H1 (cell line): Measurements from ENCODE around the gene FAM216A. TPM values are rescaled to one million over a fixed set of nuclear protein-coding genes. Genes with fewer than 3 reads are reported as not detected.

Experiments
- CTCF ChIA-PET: fragments of 300-600 bp; sonication (Branson Sonifier 250); formaldehyde crosslinking; loops from one replicate; lab custom pipeline; 2021; ENCODE audit not compliant: partially characterized antibody; lab: Charles Lee
- POLR2A ChIA-PET: fragments of 300-600 bp; sonication (Branson Sonifier 250); formaldehyde crosslinking; loops from one replicate; lab custom pipeline; 2021; ENCODE audit warnings: inconsistent platforms; ENCODE audit not compliant: partially characterized antibody; lab: Charles Lee
- DNase-seq, 2 experiments: peaks; one replicate each; pipeline versions ENCODE4 v3.0.0 to v3.0.0-alpha.2; 2010 to 2022; ENCODE audit warnings: low spot score in 2 of 2, low read depth in 1 of 2, mixed read lengths in 1 of 2
- FAIRE-seq: peaks from 2 replicates; lab custom pipeline; 2011; peaks lifted over from hg19 to GRCh38; lab: Jason Lieb, UNC
- H2AFZ ChIP-seq: 2 replicates; pipeline ENCODE4 v1.8.1; 2012; ENCODE audit warnings: low read length, inconsistent platforms
- H2AK5ac ChIP-seq: 2 replicates; pipeline ENCODE4 v1.6.1; 2013; ENCODE audit warnings: low read depth, low read length
- H2BK120ac ChIP-seq: replicated peaks from 2 replicates; pipeline ENCODE3; 2013; ENCODE audit warnings: low read depth, low read length, inconsistent platforms
- H2BK12ac ChIP-seq: 2 replicates; pipeline ENCODE4 v1.6.1; 2013; ENCODE audit warnings: low read depth, low read length
- H2BK15ac ChIP-seq: 2 replicates; pipeline ENCODE4 v1.6.1; 2013; ENCODE audit warnings: low read length
- H2BK20ac ChIP-seq: 2 replicates; pipeline ENCODE4 v1.6.1; 2013; ENCODE audit warnings: low read length
- H2BK5ac ChIP-seq: 2 replicates; pipeline ENCODE4 v1.6.1; 2013; ENCODE audit warnings: low read depth, low read length
- H3K14ac ChIP-seq: 2 replicates; pipeline ENCODE4 v1.6.1; 2013; ENCODE audit warnings: inconsistent platforms; ENCODE audit not compliant: insufficient read length
- H3K18ac ChIP-seq: 2 replicates; pipeline ENCODE4 v1.6.1; 2013; ENCODE audit warnings: low read length; ENCODE audit errors: extremely low read depth
- H3K23ac ChIP-seq: 2 replicates; pipeline ENCODE4 v1.6.1; 2013; ENCODE audit warnings: inconsistent platforms; ENCODE audit not compliant: insufficient read length
- H3K23me2 ChIP-seq: 2 replicates; pipeline ENCODE4 v1.6.1; 2013; ENCODE audit warnings: low read depth, low read length
- H3K27ac ChIP-seq: 2 replicates; pipeline ENCODE4 v1.6.1; 2011; ENCODE audit warnings: low read depth, low read length, inconsistent platforms
- H3K27me3 ChIP-seq, 4 experiments: replicated peaks in 1 of 4; 1 replicate in 1 of 4; 2 replicates in 3 of 4; pipeline versions ENCODE4 v1.6.1 to v1.8.1; 2011 to 2013; ENCODE audit warnings: low read length in 3 of 4, mild to moderate bottlenecking in 3 of 4, inconsistent platforms in 2 of 4, mixed read lengths in 2 of 4, moderate library complexity in 1 of 4; ENCODE audit not compliant: control insufficient read depth in 3 of 4, insufficient read depth in 3 of 4; ENCODE audit errors: extremely low read depth in 1 of 4
- H3K36me3 ChIP-seq, 4 experiments: 2 replicates each; pipeline versions ENCODE4 v1.6.1 to v1.8.1; 2011 to 2013; ENCODE audit warnings: mild to moderate bottlenecking in 4 of 4, low read length in 3 of 4, moderate library complexity in 2 of 4, control low read depth in 1 of 4, inconsistent platforms in 1 of 4; ENCODE audit not compliant: insufficient read depth in 4 of 4, control insufficient read depth in 2 of 4
- H3K4ac ChIP-seq: replicated peaks from 2 replicates; pipeline ENCODE3; 2013; ENCODE audit warnings: low read length, low read depth, mixed read lengths, inconsistent platforms; ENCODE audit not compliant: insufficient read length
- H3K4me1 ChIP-seq, 4 experiments: replicated peaks in 1 of 4; 1 replicate in 1 of 4; 2 replicates in 3 of 4; pipeline versions ENCODE4 v1.6.1 to v1.8.1; 2011 to 2013; ENCODE audit warnings: low read length in 3 of 4, inconsistent platforms in 2 of 4, mixed read lengths in 1 of 4; ENCODE audit not compliant: insufficient read depth in 4 of 4, control insufficient read depth in 3 of 4
- H3K4me2 ChIP-seq, 2 experiments: 2 replicates each; pipeline versions ENCODE4 v1.6.1 to v1.8.1; 2011 to 2013; ENCODE audit warnings: low read depth in 2 of 2, low read length in 2 of 2, control low read depth in 1 of 2, inconsistent platforms in 1 of 2, mild to moderate bottlenecking in 1 of 2; ENCODE audit not compliant: insufficient read depth in 1 of 2
- H3K4me3 ChIP-seq, 4 experiments: fragments of 200-600, 300-600 bp in 1 of 4; sonication (generic), shearing (Covaris generic), sonication (Bioruptor Twin) in 1 of 4; 2 replicates each; pipeline versions ENCODE4 v1.5.1 to v1.8.1; 2011 to 2016; ENCODE audit warnings: low read length in 4 of 4, low read depth in 3 of 4, control low read depth in 2 of 4, inconsistent platforms in 2 of 4, mild to moderate bottlenecking in 2 of 4, mixed read lengths in 1 of 4, moderate library complexity in 1 of 4; ENCODE audit not compliant: insufficient read depth in 2 of 4; ENCODE audit errors: extremely low read depth in 1 of 4
- H3K56ac ChIP-seq: replicated peaks from 2 replicates; pipeline ENCODE3; 2013; ENCODE audit warnings: low read depth, mild to moderate bottlenecking, mixed read lengths, low read length, inconsistent platforms; ENCODE audit not compliant: insufficient read length
- H3K79me1 ChIP-seq: 2 replicates; pipeline ENCODE4 v1.6.1; 2013; ENCODE audit warnings: low read depth, low read length, control low read depth
- H3K79me2 ChIP-seq, 2 experiments: 2 replicates each; pipeline versions ENCODE4 v1.6.1 to v1.8.1; 2012 to 2013; ENCODE audit warnings: low read length in 2 of 2, mild to moderate bottlenecking in 2 of 2, inconsistent platforms in 1 of 2; ENCODE audit not compliant: insufficient read depth in 2 of 2, control insufficient read depth in 1 of 2
- H3K9ac ChIP-seq, 4 experiments: replicated peaks in 1 of 4; 1 replicate in 1 of 4; 2 replicates in 3 of 4; pipeline versions ENCODE4 v1.6.1 to v1.8.1; 2011 to 2013; ENCODE audit warnings: low read depth in 3 of 4, low read length in 3 of 4, control low read depth in 2 of 4, mild to moderate bottlenecking in 2 of 4, moderate library complexity in 2 of 4, inconsistent platforms in 1 of 4; ENCODE audit errors: extremely low read depth in 1 of 4
- H3K9me3 ChIP-seq, 2 experiments: 2 replicates each; pipeline versions ENCODE4 v1.6.1 to v1.8.1; 2012 to 2013; ENCODE audit warnings: mild to moderate bottlenecking in 2 of 2, moderate library complexity in 2 of 2, control low read depth in 1 of 2, inconsistent platforms in 1 of 2, low read depth in 1 of 2, low read length in 1 of 2, mixed read lengths in 1 of 2; ENCODE audit not compliant: insufficient read depth in 2 of 2
- H4K20me1 ChIP-seq, 2 experiments: replicated peaks in 1 of 2; 2 replicates each; pipeline versions ENCODE3 to v1.8.1; 2011 to 2013; ENCODE audit warnings: inconsistent platforms in 2 of 2, low read length in 2 of 2, mild to moderate bottlenecking in 1 of 2; ENCODE audit not compliant: insufficient read depth in 2 of 2, control insufficient read depth in 1 of 2
- H4K5ac ChIP-seq: 2 replicates; pipeline ENCODE4 v1.6.1; 2013; ENCODE audit warnings: low read length, low read depth, mixed read lengths, inconsistent platforms; ENCODE audit not compliant: insufficient read length
- H4K8ac ChIP-seq: 2 replicates; pipeline ENCODE4 v1.8.0; 2013; ENCODE audit warnings: mild to moderate bottlenecking, moderate library complexity, low read length, inconsistent platforms; ENCODE audit not compliant: insufficient read depth; ENCODE audit errors: extremely low read depth
- H4K91ac ChIP-seq: replicated peaks from 2 replicates; pipeline ENCODE3; 2013; ENCODE audit warnings: low read length, mixed read lengths, inconsistent platforms; ENCODE audit not compliant: insufficient read length
- CHD2 ChIP-seq: IDR thresholded peaks from 2 replicates; pipeline ENCODE4 v1.6.1; 2012; ENCODE audit warnings: low read length, improper control_type of control experiment
- GTF2F1 ChIP-seq: IDR thresholded peaks from 2 replicates; pipeline ENCODE4 v1.6.1; 2012; ENCODE audit warnings: low read depth, low read length, improper control_type of control experiment, borderline replicate concordance
- JUN ChIP-seq: IDR thresholded peaks from 2 replicates; pipeline ENCODE4 v1.6.1; 2011; ENCODE audit warnings: low read depth, mild to moderate bottlenecking, improper control_type of control experiment, low read length
- KDM4A ChIP-seq: IDR thresholded peaks from one replicate; pipeline ENCODE4 v1.7.1; 2012; ENCODE audit warnings: low read depth, mild to moderate bottlenecking, moderate library complexity, low read length, inconsistent platforms; ENCODE audit not compliant: severe bottlenecking
- NANOG ChIP-seq: IDR thresholded peaks from 2 replicates; pipeline ENCODE4 v1.6.1; 2011; ENCODE audit warnings: low read length, low read depth, mild to moderate bottlenecking, inconsistent platforms; ENCODE audit not compliant: insufficient read depth, poor library complexity, severe bottlenecking
- SRF ChIP-seq: IDR thresholded peaks from 2 replicates; pipeline ENCODE4 v1.6.1; 2011; ENCODE audit warnings: mild to moderate bottlenecking, low read depth, low read length, moderate library complexity
- TBP ChIP-seq: IDR thresholded peaks from 2 replicates; pipeline ENCODE4 v1.6.1; 2011; ENCODE audit warnings: low read depth, low read length, improper control_type of control experiment
- WGBS, 2 experiments: shearing (Covaris generic) in 1 of 2; methylation state at CpG; one replicate each; pipeline versions ENCODE4 v1.1.6 to v1.1.7; 2013 to 2015; ENCODE audit warnings: low lambda C conversion rate in 2 of 2, mixed read lengths in 2 of 2, inconsistent platforms in 1 of 2, low coverage in 1 of 2, missing lambda C conversion rate in 1 of 2; ENCODE audit not compliant: insufficient replicate concordance in 2 of 2, insufficient coverage in 1 of 2, insufficient read length in 1 of 2; ENCODE audit errors: extremely low coverage in 1 of 2, missing lambda C conversion rate in 1 of 2; 5-methylcytosine and 5-hydroxymethylcytosine counted together
- polyA plus RNA-seq, 7 experiments: library from polyadenylated mRNA; depleted of rRNA in 3 of 7; stranded (reverse) in 5 of 7; unstranded in 2 of 7; fragments of >200 nt in 5 of 7; fragments of 200-250 nt in 2 of 7; gene quantifications; 1 replicate in 5 of 7; 2 replicates in 1 of 7; 4 replicates in 1 of 7; pipeline versions ENCODE4 v1.2.1 to v1.2.3, GENCODE V29; 2011 to 2013; ENCODE audit warnings: missing spikeins in 2 of 7, mixed read lengths in 2 of 7
- total RNA-seq: library from RNA; stranded (reverse); fragmentation: NEBNext Ultra II Directional; extraction: Animal tissue kit (Norgen Biotek cat#: 25700); gene quantifications from 2 replicates; pipeline ENCODE4 v1.2.1, GENCODE V29; 2021
- TF ChIP-seq, protein P1 (sequence below), 3 experiments: IDR thresholded peaks; 1 replicate in 2 of 3; 2 replicates in 1 of 3; pipeline versions ENCODE4 v1.5.1 to v1.6.1; 2011; ENCODE audit warnings: low read length in 3 of 3, mild to moderate bottlenecking in 3 of 3, inconsistent platforms in 2 of 3, low read depth in 1 of 3, moderate library complexity in 1 of 3; ENCODE audit not compliant: insufficient read depth in 1 of 3; ENCODE audit errors: control extremely low read depth in 1 of 3

Gene FAM216A
- total and polyA plus RNA-seq, 2 of the 8 experiments (the other 6 are each of a cell fraction or from before 2014, with no cell fraction given) = 19.8 to 24.6 TPM

- no peak within 1 kb of the TSS for H2BK15ac ChIP-seq
- H2BK12ac ChIP-seq = no peak within 1 kb of the TSS
- no peak within 1 kb of the TSS; the same call in 1 of the 2 replicates for H2AFZ ChIP-seq
- H3K79me2 ChIP-seq = peaks cover 0 to 20% of the 10 kb centered on the region in 2 experiments; a peak in 2 of 4 replicates
- no peak within 1 kb of the TSS for H4K91ac ChIP-seq
- DNase-seq (peak; percentile 89 to 94), FAIRE-seq (no peak)
- peak within 1 kb of the TSS; percentile 11; the same call in 1 of the 2 replicates for H3K27ac ChIP-seq
- no peaks in the 10 kb centered on the region for H3K9me3 ChIP-seq
- H3K79me1 ChIP-seq = peaks cover 3% of the 10 kb centered on the region
- no peak within 1 kb of the TSS for H3K23ac ChIP-seq
- H3K27me3 ChIP-seq = no peaks in the 10 kb centered on the region
- ChIA-PET CTCF (interaction anchor here (0.6 to 7.9 kb wide), 29 partner anchors 9 to 348 kb away, joined by 3 to 69 read pairs (median 4); partner anchors contain the start of genes FAM216A, GPN3 and VPS29), POLR2A (interaction anchor here (0.6 to 7.2 kb wide), 15 partner anchors 9 to 588 kb away, joined by 3 to 57 read pairs (median 4); partner anchors contain the start of genes FAM216A and GPN3)
- no peaks in the 10 kb centered on the region for H4K20me1 ChIP-seq
- H4K5ac ChIP-seq = peak within 1 kb of the TSS; percentile 87
- H4K8ac ChIP-seq = peak within 1 kb of the TSS; percentile 90; the same call in 1 of the 2 replicates
- peak within 1 kb of the TSS; percentile 90 for H3K56ac ChIP-seq
- peak within 1 kb of the TSS; percentile 66; the same call in 1 of the 2 replicates for H2BK5ac ChIP-seq
- no peak within 1 kb of the TSS for H3K14ac ChIP-seq
- peak within 1 kb of the TSS; percentile 61 to 77 for H3K4me2 ChIP-seq
- no peak within 1 kb of the TSS for H2AK5ac ChIP-seq
- peak within 1 kb of the TSS; percentile 83 for H3K18ac ChIP-seq
- H3K4ac ChIP-seq = no peak within 1 kb of the TSS
- H3K36me3 ChIP-seq = peaks cover 0 to 28% (median 12%) of the 10 kb centered on the region in 4 experiments; a peak in 6 of 8 replicates
- H3K9ac ChIP-seq = peak within 1 kb of the TSS in 3 of 4 experiments; percentile 45 to 61 (median 49); a peak in 5 of 7 replicates
- peaks cover 0 to 3% (median 0%) of the 10 kb centered on the region in 4 experiments; a peak in 1 of 7 replicates for H3K4me1 ChIP-seq
- H3K23me2 ChIP-seq = no peaks in the 10 kb centered on the region
- H2BK120ac ChIP-seq = no peak within 1 kb of the TSS
- no peak within 1 kb of the TSS for H2BK20ac ChIP-seq
- H3K4me3 ChIP-seq = peak within 1 kb of the TSS; percentile 63 to 93 (median 87)
- 1% methylated on average over 49 of the region's 51 CpGs; no CpG with 5 or more reads in 1 of the 2 experiments for WGBS, 2 experiments
- TF ChIP-seq JUN (no peak), NANOG (peak; percentile 23), SRF (no peak), CHD2 (no peak), TBP (peak; percentile 48; the same call in 1 of the 2 replicates), KDM4A (no peak), GTF2F1 (peak; percentile 94)
- TF ChIP-seq, protein P1, sequence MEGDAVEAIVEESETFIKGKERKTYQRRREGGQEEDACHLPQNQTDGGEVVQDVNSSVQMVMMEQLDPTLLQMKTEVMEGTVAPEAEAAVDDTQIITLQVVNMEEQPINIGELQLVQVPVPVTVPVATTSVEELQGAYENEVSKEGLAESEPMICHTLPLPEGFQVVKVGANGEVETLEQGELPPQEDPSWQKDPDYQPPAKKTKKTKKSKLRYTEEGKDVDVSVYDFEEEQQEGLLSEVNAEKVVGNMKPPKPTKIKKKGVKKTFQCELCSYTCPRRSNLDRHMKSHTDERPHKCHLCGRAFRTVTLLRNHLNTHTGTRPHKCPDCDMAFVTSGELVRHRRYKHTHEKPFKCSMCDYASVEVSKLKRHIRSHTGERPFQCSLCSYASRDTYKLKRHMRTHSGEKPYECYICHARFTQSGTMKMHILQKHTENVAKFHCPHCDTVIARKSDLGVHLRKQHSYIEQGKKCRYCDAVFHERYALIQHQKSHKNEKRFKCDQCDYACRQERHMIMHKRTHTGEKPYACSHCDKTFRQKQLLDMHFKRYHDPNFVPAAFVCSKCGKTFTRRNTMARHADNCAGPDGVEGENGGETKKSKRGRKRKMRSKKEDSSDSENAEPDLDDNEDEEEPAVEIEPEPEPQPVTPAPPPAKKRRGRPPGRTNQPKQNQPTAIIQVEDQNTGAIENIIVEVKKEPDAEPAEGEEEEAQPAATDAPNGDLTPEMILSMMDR (IDR thresholded peaks at IDR 0.05; ENCODE audit: control extremely low read depth in 1 of 3, insufficient read depth in 1 of 3, low read depth in 1 of 3, low read length in 3 of 3) = peak; percentile 79 to 86 (median 81)
Observed at GRCh38 chr12:110449799-110450497, 18.7 kb upstream of the FAM216A start, which contains the start of gene ARPC3. Gene ARPC3, minus strand, starts transcription at chr12:110450337. Its CDS starts 77 bp downstream, at chr12:110450260.
